OCI-LY1 (cell line): Measurements from ENCODE around the gene MAP3K3.

Experiments used
- H2AFZ ChIP-seq: fragments of 200-600 bp; sonication (generic), shearing (Covaris generic); 2 replicates; pipeline ENCODE4 v1.6.0; 2014; ENCODE audit warnings: antibody characterized with exemption, mild to moderate bottlenecking, low read length
- H3F3A ChIP-seq: fragments of 200-600 bp; sonication (generic), shearing (Covaris generic); 2 replicates; pipeline ENCODE4 v1.6.0; 2014; ENCODE audit warnings: mild to moderate bottlenecking, antibody characterized with exemption, low read length, moderate library complexity; ENCODE audit not compliant: insufficient read depth
- H3K27ac ChIP-seq: fragments of 200-600 bp; sonication (generic); 2 replicates; pipeline ENCODE4 v1.5.1; 2014; ENCODE audit warnings: low read length, mixed run types, mild to moderate bottlenecking, low read depth; ENCODE audit not compliant: poor library complexity, severe bottlenecking
- H3K27me3 ChIP-seq: fragments of 200-600 bp; sonication (generic); 2 replicates; pipeline ENCODE4 v1.6.0; 2014; ENCODE audit warnings: antibody characterized with exemption, mild to moderate bottlenecking, low read length, moderate library complexity; ENCODE audit not compliant: insufficient read depth
- H3K36me3 ChIP-seq: fragments of 200-600 bp; sonication (generic); 2 replicates; pipeline ENCODE4 v1.6.1; 2014; ENCODE audit warnings: mild to moderate bottlenecking, antibody characterized with exemption, low read length, moderate library complexity, mixed read lengths; ENCODE audit not compliant: insufficient read depth
- H3K4me1 ChIP-seq: fragments of 200-600 bp; sonication (generic); 2 replicates; pipeline ENCODE4 v1.5.1; 2014; ENCODE audit warnings: mild to moderate bottlenecking, low read length, moderate library complexity; ENCODE audit not compliant: insufficient read depth, severe bottlenecking
- H3K4me2 ChIP-seq: fragments of 200-600 bp; sonication (generic), shearing (Covaris generic); 2 replicates; pipeline ENCODE4 v1.6.1; 2014; ENCODE audit warnings: low read length
- H3K4me3 ChIP-seq: fragments of 200-600 bp; sonication (generic); 2 replicates; pipeline ENCODE4 v1.5.1; 2014; ENCODE audit warnings: low read length, low read depth, mild to moderate bottlenecking, mixed read lengths; ENCODE audit not compliant: poor library complexity, severe bottlenecking
- H3K79me2 ChIP-seq: fragments of 200-600 bp; shearing (Covaris generic); 2 replicates; pipeline ENCODE4 v1.6.1; 2016; ENCODE audit warnings: mixed run types, low read length, mixed read lengths; ENCODE audit not compliant: insufficient read depth
- H3K9ac ChIP-seq: fragments of 200-600 bp; sonication (generic), shearing (Covaris generic); 2 replicates; pipeline ENCODE4 v1.6.1; 2014; ENCODE audit warnings: mild to moderate bottlenecking, low read length, mixed read lengths
- H3K9me2 ChIP-seq: fragments of 200-600 bp; sonication (generic), shearing (Covaris generic); 2 replicates; pipeline ENCODE4 v1.6.1; 2014; ENCODE audit warnings: low read depth, mild to moderate bottlenecking, low read length, mixed read lengths
- H3K9me3 ChIP-seq: fragments of 200-600 bp; shearing (Covaris generic); 2 replicates; pipeline ENCODE4 v1.6.1; 2014; ENCODE audit warnings: low read length, mixed read lengths
- H4K20me1 ChIP-seq: fragments of 200-600 bp; sonication (generic), shearing (Covaris generic); 2 replicates; pipeline ENCODE4 v1.6.0; 2016; ENCODE audit warnings: mild to moderate bottlenecking, low read length; ENCODE audit not compliant: insufficient read depth
- CTCF ChIP-seq: fragments of 200-600 bp; sonication (generic), shearing (Covaris generic); IDR thresholded peaks from 2 replicates; pipeline ENCODE4 v1.5.1; 2017; ENCODE audit warnings: mild to moderate bottlenecking, antibody characterized with exemption, low read length, moderate library complexity, mixed read lengths
- EZH2 ChIP-seq: fragments of 200-600 bp; sonication (generic), shearing (Covaris generic); IDR thresholded peaks from 2 replicates; pipeline ENCODE4 v1.8.0; 2017; ENCODE audit warnings: borderline replicate concordance, mixed run types, mild to moderate bottlenecking, antibody characterized with exemption, low read length, moderate library complexity, mixed read lengths

The MAP3K3 gene

GRCh38 chr17:63600569-63601438, 21.4 kb upstream of the MAP3K3 start, which contains the start of gene TACO1:
Gene TACO1, plus strand, starts transcription at chr17:63600895. Its CDS starts 189 bp downstream, at chr17:63601084.
- Histone ChIP-seq H3K79me2 (no peaks in the 10 kb centered on the region), H3K4me3 (peak within 1 kb of the TSS; percentile 92), H3K4me2 (peak within 1 kb of the TSS; percentile 90), H3K36me3 (peaks cover 15% of the 10 kb centered on the region), H3K9me2 (no peaks in the 10 kb centered on the region), H3K9ac (peak within 1 kb of the TSS; percentile 87), H3K27me3 (no peaks in the 10 kb centered on the region), H2AFZ (peak within 1 kb of the TSS; percentile 4; the same call in 1 of the 2 replicates), H3K9me3 (no peaks in the 10 kb centered on the region), H3K27ac (peak within 1 kb of the TSS; percentile 3), H3K4me1 (peaks cover 17% of the 10 kb centered on the region), H3F3A (no peaks in the 10 kb centered on the region), H4K20me1 (no peaks in the 10 kb centered on the region)
- TF ChIP-seq CTCF (no peak), EZH2 (no peak)

- no peaks in the 10 kb centered on the region for H3K9me3 ChIP-seq
- H3K27me3 ChIP-seq = no peaks in the 10 kb centered on the region
- no peak for TF ChIP-seq EZH2
- no peak for TF ChIP-seq CTCF
- no peaks in the 10 kb centered on the region for H4K20me1 ChIP-seq
- no peaks in the 10 kb centered on the region for H3F3A ChIP-seq
- peak overlapping the region; percentile 87 for H3K9ac ChIP-seq
- H3K4me1 ChIP-seq = peaks cover 17% of the 10 kb centered on the region
- H2AFZ ChIP-seq = no peak overlapping the region
- peak overlapping the region; percentile 92 for H3K4me3 ChIP-seq
- H3K27ac ChIP-seq = no peak overlapping the region
- H3K4me2 ChIP-seq = peak overlapping the region; percentile 90
- peaks cover 24% of the 10 kb centered on the region for H3K36me3 ChIP-seq
- H3K9me2 ChIP-seq = no peaks in the 10 kb centered on the region
- no peaks in the 10 kb centered on the region for H3K79me2 ChIP-seq
Measured at GRCh38 chr17:63601439-63602371, 20.5 kb upstream of the MAP3K3 start.

GRCh38 chr17:63609816-63610573, 12.2 kb upstream of the MAP3K3 start:
- no peak overlapping the region for H3K9ac ChIP-seq
- no peaks in the 10 kb centered on the region for H3K27me3 ChIP-seq
- no peak overlapping the region for H2AFZ ChIP-seq
- no peaks in the 10 kb centered on the region for H3K79me2 ChIP-seq
- no peaks in the 10 kb centered on the region for H3K4me1 ChIP-seq
- no peaks in the 10 kb centered on the region for H3K9me3 ChIP-seq
- H3K9me2 ChIP-seq = no peaks in the 10 kb centered on the region
- H3K27ac ChIP-seq = no peak overlapping the region
- TF ChIP-seq CTCF = no peak
- peaks cover 6% of the 10 kb centered on the region; the same call in 1 of the 2 replicates for H3F3A ChIP-seq
- H3K36me3 ChIP-seq = peaks cover 44% of the 10 kb centered on the region
- H3K4me2 ChIP-seq = no peak overlapping the region
- no peak overlapping the region for H3K4me3 ChIP-seq
- H4K20me1 ChIP-seq = no peaks in the 10 kb centered on the region
